Spleen (tissue), 11 donors: ENCODE data around the gene PROK1. TPM values are rescaled to one million over a fixed set of nuclear protein-coding genes. Genes with fewer than 3 reads are reported as not detected.
A peak's percentile ranks its signal among the peaks of the same experiment; 100 is the strongest.

Source experiments
- DNase-seq: peaks from one replicate; pipeline ENCODE4 v3.0.0-alpha.2; 2020
- H3K27ac ChIP-seq, 8 donors: fragments of 200-600 bp; sonication (generic) in 7 of 8; 1 replicate in 4 of 8; 2 replicates in 4 of 8; pipeline versions ENCODE4 v1.5.0 to v1.8.0; 2016 to 2021; ENCODE audit warnings: inconsistent platforms in 4 of 8, mild to moderate bottlenecking in 4 of 8, moderate library complexity in 1 of 8
- H3K27me3 ChIP-seq, 7 donors: fragments of 200-600 bp; sonication (generic) in 6 of 7; replicated peaks in 1 of 7; 1 replicate in 4 of 7; 2 replicates in 3 of 7; pipeline versions ENCODE4 v1.5.0 to v1.8.0; 2016 to 2021; ENCODE audit warnings: inconsistent platforms in 3 of 7, mild to moderate bottlenecking in 1 of 7
- H3K36me3 ChIP-seq, 6 donors: fragments of 200-600 bp; sonication (generic) in 5 of 6; 1 replicate in 4 of 6; 2 replicates in 2 of 6; pipeline versions ENCODE4 v1.5.0 to v1.8.0; 2016 to 2021; ENCODE audit warnings: inconsistent platforms in 2 of 6
- H3K4me1 ChIP-seq, 6 donors: fragments of 200-600 bp; sonication (generic) in 5 of 6; 1 replicate in 3 of 6; 2 replicates in 3 of 6; pipeline versions ENCODE4 v1.5.0 to v1.8.0; 2016 to 2021; ENCODE audit warnings: inconsistent platforms in 3 of 6
- H3K4me3 ChIP-seq, 8 donors: fragments of 200-600 bp; sonication (generic) in 7 of 8; 1 replicate in 4 of 8; 2 replicates in 4 of 8; pipeline versions ENCODE4 v1.5.0 to v1.8.0; 2016 to 2021; ENCODE audit warnings: inconsistent platforms in 4 of 8, mild to moderate bottlenecking in 4 of 8, moderate library complexity in 2 of 8
- H3K9me3 ChIP-seq, 8 donors: fragments of 200-600 bp; sonication (generic) in 7 of 8; 1 replicate in 4 of 8; 2 replicates in 4 of 8; pipeline versions ENCODE4 v1.5.0 to v1.8.0; 2016 to 2021; ENCODE audit warnings: inconsistent platforms in 4 of 8
- CTCF ChIP-seq, 11 experiments: fragments of 200-600 bp in 7 of 11; fragments of 450-650 bp in 4 of 11; sonication (generic) in 4 of 11; IDR thresholded peaks in 8 of 11; conservative IDR thresholded peaks in 3 of 11; 1 replicate in 7 of 11; 2 replicates in 4 of 11; pipeline versions ENCODE4 v1.4.0 to v1.8.0; 2016 to 2021; ENCODE audit warnings: antibody characterized with exemption in 11 of 11, inconsistent platforms in 4 of 11, mild to moderate bottlenecking in 1 of 11
- POLR2A ChIP-seq, 3 donors: fragments of 450-650 bp; IDR thresholded peaks; one replicate each; pipeline ENCODE4 v1.5.1; 2017; ENCODE audit warnings: antibody characterized with exemption in 3 of 3, mild to moderate bottlenecking in 1 of 3
- POLR2AphosphoS5 ChIP-seq, 3 donors: sonication (generic); formaldehyde crosslinking; IDR thresholded peaks; one replicate each; pipeline ENCODE4 v1.5.1; 2017; ENCODE audit warnings: antibody characterized with exemption in 3 of 3
- WGBS, 5 donors: extraction: QIAGEN DNeasy Blood & Tissue Kit in 3 of 5; methylation state at CpG; one replicate each; pipeline versions ENCODE4 v1.1.5 to v1.1.7; 2013 to 2018; 5-methylcytosine and 5-hydroxymethylcytosine counted together
- intact Hi-C: fragments of 100-400 bp; cut with DNase I; formaldehyde crosslinking; loops from one replicate; pipeline ENCODE4 v1.15.0; 2023; ENCODE audit warnings: low total_unique reads
- polyA plus RNA-seq, 3 donors: library from polyadenylated mRNA; stranded (reverse); fragments of 200-250 nt; gene quantifications; one replicate each; pipeline ENCODE4 v1.2.1, GENCODE V29; 2013
- total RNA-seq, 7 donors: library from RNA; depleted of rRNA in 3 of 7; stranded (reverse); fragments of >200 nt in 3 of 7; fragmentation: NEBNext Ultra II Directional in 4 of 7; extraction: Animal tissue kit (Norgen Biotek cat#: 25700) in 4 of 7; gene quantifications; one replicate each; pipeline versions ENCODE4 v1.1.0 to v1.2.1, GENCODE V29; 2016 to 2021
- donor health status: healthy with polysubstance abuse.
- donor health status: DM: no; HTN: no; CAD: no; lungs with moderate emphysema.
- donor health status: DM: no; HTN: no; CAD: no.
- donor health status: Bipolar disorder and iron deficiency.
- donor health status: healthy.
- donor health status: DM: no; HTN: no; CAD: no.
- donor health status: DM: yes; HTN: yes; CAD: no.

Gene PROK1
- total and polyA plus RNA-seq, 10 donors = 0.07 to 2.5 (median 0.51) TPM; not detected in 3

DNA sequence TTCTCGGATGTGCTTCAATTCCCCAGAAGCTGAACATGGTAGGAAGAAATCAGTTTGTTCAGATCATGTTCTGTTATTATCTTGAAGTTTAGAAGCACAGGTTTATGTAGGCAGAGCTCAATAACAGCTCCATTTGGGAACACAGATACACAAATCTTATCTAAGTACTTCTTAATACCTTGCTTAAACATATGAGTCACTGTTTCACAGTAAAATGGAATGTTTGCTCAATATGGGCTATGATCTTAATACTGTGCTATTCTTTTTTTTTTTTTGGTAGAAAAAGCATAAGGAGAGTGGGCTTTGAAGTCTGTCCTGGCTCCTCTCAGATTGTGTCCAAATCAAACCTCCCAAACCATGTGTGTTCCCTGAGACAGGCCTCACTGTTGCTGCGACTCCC lies 13.4 kb downstream of the PROK1 start:
- intact Hi-C loops = loop anchor here (5.0 to 10.0 kb wide), 2 partner anchors 150 to 262 kb away; no protein-coding TSS in a partner anchor
- DNase-seq = peak; percentile 11
- H3K4me1 ChIP-seq = peaks cover 0 to 11% (median 4%) of the 10 kb centered on the region in 6 donors
- H3K27ac ChIP-seq = no peak overlapping the region
- no peaks in the 10 kb centered on the region for H3K36me3 ChIP-seq
- H3K4me3 ChIP-seq = no peak overlapping the region
- WGBS, 5 donors = 72 to 95% (median 90%) methylated on average over 2 of the region's 2 CpGs
- TF ChIP-seq POLR2A (IDR thresholded peaks at IDR 0.05) = no peak
- no peak for TF ChIP-seq POLR2AphosphoS5 (IDR thresholded peaks at IDR 0.05)
- TF ChIP-seq CTCF (IDR thresholded peaks at IDR 0.05 in 8 of 11, conservative IDR thresholded peaks at IDR 0.05 in 3 of 11) = no peak
- H3K27me3 ChIP-seq = no peaks in the 10 kb centered on the region
- H3K9me3 ChIP-seq = no peaks in the 10 kb centered on the region

DNA sequence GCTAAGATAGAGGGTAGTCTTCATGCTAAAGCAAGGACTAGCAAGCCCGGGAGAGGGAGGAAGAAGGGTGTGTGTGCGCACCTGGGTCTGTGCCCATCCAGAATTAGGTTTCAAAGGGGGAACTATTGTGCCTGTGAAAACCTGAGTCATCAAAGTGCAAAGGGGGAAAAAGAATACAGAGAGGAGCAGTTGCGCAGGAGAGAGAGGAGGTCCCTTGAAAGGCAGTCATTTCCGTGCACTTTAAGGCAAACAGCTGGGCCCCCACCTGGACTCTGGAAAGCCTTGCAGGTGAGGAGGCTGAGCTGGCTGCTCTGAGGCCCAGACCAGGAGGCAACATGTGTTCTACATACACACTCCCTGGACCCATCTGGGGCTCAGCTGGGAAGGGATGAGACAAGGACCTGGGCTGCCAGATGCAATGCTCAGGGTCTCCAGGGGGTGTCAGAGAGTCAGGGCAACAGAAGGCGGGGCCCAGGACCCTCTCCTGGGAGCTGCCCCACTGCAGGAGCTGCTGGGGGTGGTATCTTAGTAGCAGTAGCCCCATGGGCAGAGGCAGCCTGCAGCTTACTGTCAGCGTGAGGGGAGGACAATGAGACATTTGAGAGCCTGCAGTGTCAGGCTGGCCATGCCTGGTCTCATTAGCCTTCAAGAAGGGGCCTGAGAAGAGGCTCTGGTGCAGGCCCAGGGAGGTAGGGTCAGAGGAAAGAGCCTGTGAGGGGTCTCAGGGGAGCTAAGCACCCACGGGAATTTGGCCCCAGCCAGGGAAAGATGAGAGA lies 14.3 kb downstream of the PROK1 start:
- H3K4me1 ChIP-seq = peaks cover 0 to 2% (median under 1%) of the 10 kb centered on the region in 6 donors
- H3K27ac ChIP-seq = no peak overlapping the region
- H3K4me3 ChIP-seq = no peak overlapping the region
- no peaks in the 10 kb centered on the region for H3K9me3 ChIP-seq
- intact Hi-C loops = loop anchor here (10.0 kb wide), 1 partner anchor 150 kb away; no protein-coding TSS in a partner anchor
- H3K36me3 ChIP-seq = no peaks in the 10 kb centered on the region
- 78 to 85% (median 80%) methylated on average over 7 of the region's 7 CpGs for WGBS, 5 donors
- no peaks in the 10 kb centered on the region for H3K27me3 ChIP-seq
- TF ChIP-seq POLR2A (IDR thresholded peaks at IDR 0.05) (no peak), POLR2AphosphoS5 (IDR thresholded peaks at IDR 0.05) (no peak), CTCF (IDR thresholded peaks at IDR 0.05 in 8 of 11, conservative IDR thresholded peaks at IDR 0.05 in 3 of 11) (no peak)
- DNase-seq = peak; percentile 59

GRCh38 chr1:110465814-110466380 lies 14.9 kb downstream of the PROK1 start:
- Histone ChIP-seq H3K27me3 (no peaks in the 10 kb centered on the region), H3K27ac (no peak overlapping the region), H3K4me1 (no peaks in the 10 kb centered on the region), H3K36me3 (no peaks in the 10 kb centered on the region), H3K9me3 (no peaks in the 10 kb centered on the region), H3K4me3 (no peak overlapping the region)
- intact Hi-C loops = loop anchor here (10.0 kb wide), 1 partner anchor 151 kb away; no protein-coding TSS in a partner anchor
- TF ChIP-seq POLR2A (IDR thresholded peaks at IDR 0.05) = no peak
- TF ChIP-seq POLR2AphosphoS5 (IDR thresholded peaks at IDR 0.05) = no peak
- TF ChIP-seq CTCF (IDR thresholded peaks at IDR 0.05 in 8 of 11, conservative IDR thresholded peaks at IDR 0.05 in 3 of 11) = no peak
- peak; percentile 55 for DNase-seq
- WGBS, 5 donors = 73 to 84% (median 80%) methylated on average over 6 to 7 of the region's 7 CpGs
